Measurements from ENCODE around the gene ADAM22. TPM values are rescaled to one million over a fixed set of nuclear protein-coding genes. Genes with fewer than 3 reads are reported as not detected.
A peak's percentile ranks its signal among the peaks of the same experiment; 100 is the strongest.

The ADAM22 gene
- total RNA-seq, 1 experiment from 2014 or later = 12.3 TPM

GRCh38 chr7:87960239-87960638, 26.2 kb downstream of the ADAM22 start:
- no peak for DNase-seq (ENCODE audit: low spot score)

GRCh38 chr7:87961754-87962153, 27.7 kb downstream of the ADAM22 start:
- no peak for DNase-seq (ENCODE audit: low spot score)

GRCh38 chr7:87966271-87966670, 32.2 kb downstream of the ADAM22 start:
- no peak for DNase-seq (ENCODE audit: low spot score)

- no peak for DNase-seq (ENCODE audit: low spot score)
Measured at GRCh38 chr7:87968021-87968420, 34.0 kb downstream of the ADAM22 start.

- no peak for DNase-seq (ENCODE audit: low spot score)
Measured at GRCh38 chr7:87982116-87982515, 48.1 kb downstream of the ADAM22 start.

GRCh38 chr7:87984088-87984487, 50.0 kb downstream of the ADAM22 start:
- no peak for DNase-seq (ENCODE audit: low spot score)

- no peak for DNase-seq (ENCODE audit: low spot score)
Measured at GRCh38 chr7:87993269-87993668, 59.2 kb downstream of the ADAM22 start.

GRCh38 chr7:87999261-87999660, 65.2 kb downstream of the ADAM22 start:
- no peak for DNase-seq (ENCODE audit: low spot score)

- no peak for DNase-seq (ENCODE audit: low spot score)
Measured at GRCh38 chr7:88001744-88002530, 67.9 kb downstream of the ADAM22 start.

- DNase-seq (ENCODE audit: low spot score) = no peak
Measured at GRCh38 chr7:88002617-88003016, 68.6 kb downstream of the ADAM22 start.

- no peak for DNase-seq (ENCODE audit: low spot score)
Measured at GRCh38 chr7:88003581-88003980, 69.5 kb downstream of the ADAM22 start.

GRCh38 chr7:88005191-88005590, 71.1 kb downstream of the ADAM22 start:
- no peak for DNase-seq (ENCODE audit: low spot score)

GRCh38 chr7:88009651-88010050, 75.6 kb downstream of the ADAM22 start:
- DNase-seq (ENCODE audit: low spot score) = no peak

GRCh38 chr7:88012086-88012485, 78.0 kb downstream of the ADAM22 start:
- no peak for DNase-seq (ENCODE audit: low spot score)

- DNase-seq (ENCODE audit: low spot score) = no peak
Measured at GRCh38 chr7:88013981-88014380, 79.9 kb downstream of the ADAM22 start.

GRCh38 chr7:88014581-88014980, 80.5 kb downstream of the ADAM22 start:
- no peak for DNase-seq (ENCODE audit: low spot score)

- no peak for DNase-seq (ENCODE audit: low spot score)
Measured at GRCh38 chr7:88015309-88015708, 81.3 kb downstream of the ADAM22 start.

- no peak for DNase-seq (ENCODE audit: low spot score)
Measured at GRCh38 chr7:88018501-88018900, 84.5 kb downstream of the ADAM22 start.

- peak; percentile 9 for DNase-seq (ENCODE audit: low spot score)
Measured at GRCh38 chr7:88020953-88021665, 87.1 kb downstream of the ADAM22 start.

- no peak for DNase-seq (ENCODE audit: low spot score)
Measured at GRCh38 chr7:88027724-88028123, 93.7 kb downstream of the ADAM22 start.

GRCh38 chr7:88034083-88034695, 100.1 kb downstream of the ADAM22 start:
- no peak for DNase-seq (ENCODE audit: low spot score)

- no peak for DNase-seq (ENCODE audit: low spot score)
Measured at GRCh38 chr7:88037050-88037449, 103.0 kb downstream of the ADAM22 start.

- no peak for DNase-seq (ENCODE audit: low spot score)
Measured at GRCh38 chr7:88040694-88041093, 106.6 kb downstream of the ADAM22 start.
